IPS-18c (cell line): ENCODE data around the gene STARD8.
"Not testable (repeated sequence)": the region's sequence is repeated elsewhere in the genome, so short reads cannot be mapped to it uniquely, and the experiment has no call there.

Experiments
- H3K4me3 ChIP-seq: 2 replicates; pipeline ENCODE4 v1.7.0; 2013; ENCODE audit warnings: low read depth, mild to moderate bottlenecking, low read length, moderate library complexity; ENCODE audit not compliant: insufficient read depth
- H3K9me3 ChIP-seq: one replicate; pipeline ENCODE4 v1.6.1; 2013; ENCODE audit warnings: mild to moderate bottlenecking, low read length, moderate library complexity; ENCODE audit not compliant: control insufficient read depth, insufficient read depth

The STARD8 gene

DNA sequence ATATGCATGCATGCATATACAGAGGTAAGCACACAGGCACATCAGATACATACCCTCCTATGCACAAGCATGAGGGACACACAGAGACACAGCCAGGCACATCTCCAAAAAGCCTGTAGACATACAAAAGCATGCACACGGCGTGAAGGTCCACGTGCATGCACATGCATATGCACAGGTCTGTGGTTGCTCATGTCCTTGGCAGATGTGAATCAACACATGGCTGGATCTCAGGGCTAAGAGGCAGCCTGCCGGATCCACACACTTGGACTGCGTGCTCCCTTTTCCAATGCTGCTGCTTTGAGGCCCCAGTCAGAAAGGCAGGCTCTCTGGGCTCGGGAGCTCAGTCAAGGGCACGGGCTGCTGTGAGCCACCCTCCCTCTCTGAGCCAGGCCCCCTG lies 3.6 kb downstream of the STARD8 start:
- no peak overlapping the region for H3K4me3 ChIP-seq

GRCh38 chrX:68652326-68653170 lies 5.1 kb downstream of the STARD8 start:
- Histone ChIP-seq H3K9me3 (peaks cover 10% of the 10 kb centered on the region), H3K4me3 (no peak overlapping the region)

More for the DNA sequence above, 3.6 kb downstream of the STARD8 start:
- peaks cover 10% of the 10 kb centered on the region for H3K9me3 ChIP-seq

DNA sequence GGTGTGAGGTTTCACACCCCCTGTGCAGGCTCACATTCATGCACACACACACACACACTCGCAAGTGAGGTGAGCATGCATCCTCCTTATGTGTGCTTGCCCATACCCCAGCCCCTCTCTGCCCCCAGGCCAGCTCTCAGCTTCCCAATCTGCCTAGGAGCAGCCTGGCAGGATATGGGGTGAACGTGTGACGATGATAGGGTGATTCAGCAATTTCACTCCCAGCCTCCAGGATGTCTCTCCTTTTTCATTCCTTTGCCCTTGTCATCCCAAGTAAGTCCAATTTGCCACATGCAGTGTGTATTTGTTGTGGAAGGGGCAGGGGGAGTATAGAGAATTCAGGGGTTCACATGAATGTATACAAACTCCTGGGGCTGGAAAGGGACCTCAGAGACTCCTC lies 7.2 kb downstream of the STARD8 start:
- peaks cover 10% of the 10 kb centered on the region for H3K9me3 ChIP-seq
- H3K4me3 ChIP-seq = no peak overlapping the region

GRCh38 chrX:68656473-68656872 lies 9.0 kb downstream of the STARD8 start:
- H3K4me3 ChIP-seq, H3K9me3 ChIP-seq: not testable (repeated sequence)

DNA sequence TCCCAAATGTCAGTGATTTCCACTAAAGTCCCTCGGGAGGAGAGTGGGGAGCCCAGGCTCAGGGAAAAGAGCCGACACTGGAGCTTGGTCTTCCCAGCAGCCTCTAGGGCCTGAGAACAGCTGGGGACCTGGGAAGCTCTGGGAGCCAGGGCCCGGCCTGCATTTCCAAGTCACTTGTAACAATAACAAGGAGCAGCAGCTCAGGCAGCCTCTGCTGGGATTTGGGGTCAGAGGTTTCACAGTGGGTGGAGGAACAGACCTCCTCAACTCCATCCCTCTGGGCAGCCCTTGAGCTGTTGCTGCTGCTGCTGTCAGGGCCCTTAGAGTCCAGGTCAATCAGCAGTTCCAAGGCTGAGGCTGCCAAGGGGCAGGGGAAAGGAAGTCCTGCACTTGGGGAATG lies 11.1 kb downstream of the STARD8 start:
- peaks cover 6% of the 10 kb centered on the region for H3K9me3 ChIP-seq
- H3K4me3 ChIP-seq = no peak overlapping the region

- Histone ChIP-seq H3K4me3 (no peak overlapping the region), H3K9me3 (peaks cover 3% of the 10 kb centered on the region)
Measured at GRCh38 chrX:68659385-68659784, 11.9 kb downstream of the STARD8 start.

DNA sequence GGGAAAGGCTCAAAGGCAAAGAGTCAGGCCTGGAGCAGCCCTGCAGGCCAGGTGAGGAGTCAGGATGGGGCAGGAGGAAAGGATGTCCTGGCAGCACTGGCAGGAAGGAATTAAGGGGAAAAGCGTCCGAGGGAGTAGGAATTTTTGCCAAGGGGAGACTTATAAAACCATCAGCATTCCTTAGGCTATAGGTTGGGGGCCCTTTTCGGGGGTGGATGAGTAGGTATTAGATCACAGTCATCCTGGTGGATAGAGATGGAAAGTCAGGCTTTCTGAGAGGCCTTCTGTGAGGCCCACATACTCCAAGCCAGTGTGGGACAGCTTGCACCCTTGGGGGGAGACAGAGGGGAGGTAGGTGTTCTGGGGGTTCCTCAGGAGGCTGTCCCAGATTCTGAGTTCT lies 12.3 kb downstream of the STARD8 start:
- no peak overlapping the region for H3K4me3 ChIP-seq
- H3K9me3 ChIP-seq = peaks cover 3% of the 10 kb centered on the region

- Histone ChIP-seq H3K9me3 (peaks cover 1% of the 10 kb centered on the region), H3K4me3 (no peak overlapping the region)
Measured at GRCh38 chrX:68660746-68661145, 13.3 kb downstream of the STARD8 start.

- peaks cover 5% of the 10 kb centered on the region for H3K9me3 ChIP-seq
- no peak overlapping the region for H3K4me3 ChIP-seq
Measured at GRCh38 chrX:68665502-68665901, 18.0 kb downstream of the STARD8 start.

- Histone ChIP-seq H3K4me3 (no peak overlapping the region), H3K9me3 (peaks cover 5% of the 10 kb centered on the region)
Measured at GRCh38 chrX:68666580-68666979, 19.1 kb downstream of the STARD8 start.

DNA sequence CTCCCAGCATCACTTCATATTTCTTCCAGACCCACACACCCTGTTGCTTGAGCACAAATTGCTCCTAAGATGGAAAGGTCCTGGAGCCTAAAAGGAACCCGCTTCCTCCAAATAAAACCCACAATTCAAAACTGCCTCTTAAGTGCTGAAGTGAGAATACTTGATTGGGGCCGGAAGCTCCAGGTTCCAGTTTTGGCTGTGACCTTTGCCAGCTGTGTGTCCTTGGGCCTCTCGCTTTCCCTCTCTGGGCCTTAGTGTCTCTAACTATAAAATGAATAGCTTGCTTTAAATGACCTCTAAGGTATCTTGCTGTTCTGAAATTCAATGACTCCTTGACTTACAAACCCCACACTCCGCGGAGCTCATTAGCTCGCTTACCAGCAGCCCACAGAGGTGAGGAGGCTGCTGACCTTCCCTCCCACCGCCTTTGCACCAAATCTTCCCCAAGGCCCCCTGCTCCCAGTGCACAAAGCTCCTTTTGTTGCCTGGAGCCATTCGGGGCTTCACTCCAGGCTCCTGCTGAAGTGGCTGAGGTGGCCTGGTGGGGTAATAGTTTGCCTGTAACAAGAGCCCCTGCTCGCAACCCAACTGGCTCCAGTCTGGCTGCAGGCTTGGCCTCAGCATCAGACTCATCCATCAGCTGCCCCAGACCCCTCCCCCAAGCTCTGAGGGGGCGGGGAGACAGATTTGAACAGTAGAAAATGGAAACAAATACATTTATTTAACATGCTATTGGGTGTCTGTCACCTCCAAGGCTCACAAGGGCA lies 21.8 kb downstream of the STARD8 start:
- peaks cover 5% of the 10 kb centered on the region for H3K9me3 ChIP-seq
- no peak overlapping the region for H3K4me3 ChIP-seq

DNA sequence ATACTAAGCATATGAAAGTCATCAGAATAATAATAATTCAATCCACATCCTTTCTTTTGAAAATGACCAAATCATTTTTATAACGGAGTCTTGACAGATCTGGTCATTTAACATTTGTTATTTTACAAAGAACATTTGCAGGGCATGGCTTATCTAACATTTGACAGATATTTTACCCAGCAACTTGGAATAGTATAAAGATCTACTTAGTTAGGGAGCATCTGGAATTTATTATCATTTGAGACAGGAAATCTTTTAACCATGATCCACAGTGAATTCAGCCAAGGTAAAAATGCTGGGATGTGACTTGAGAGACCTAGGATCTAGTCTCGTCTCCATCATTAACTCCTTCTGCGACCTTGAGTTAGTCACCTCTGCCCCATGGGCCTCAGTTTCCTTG lies 22.4 kb downstream of the STARD8 start:
- Histone ChIP-seq H3K9me3 (peaks cover 5% of the 10 kb centered on the region), H3K4me3 (no peak overlapping the region)

- H3K9me3 ChIP-seq = peaks cover 5% of the 10 kb centered on the region
- no peak overlapping the region for H3K4me3 ChIP-seq
Measured at GRCh38 chrX:68671221-68671620, 23.8 kb downstream of the STARD8 start.

DNA sequence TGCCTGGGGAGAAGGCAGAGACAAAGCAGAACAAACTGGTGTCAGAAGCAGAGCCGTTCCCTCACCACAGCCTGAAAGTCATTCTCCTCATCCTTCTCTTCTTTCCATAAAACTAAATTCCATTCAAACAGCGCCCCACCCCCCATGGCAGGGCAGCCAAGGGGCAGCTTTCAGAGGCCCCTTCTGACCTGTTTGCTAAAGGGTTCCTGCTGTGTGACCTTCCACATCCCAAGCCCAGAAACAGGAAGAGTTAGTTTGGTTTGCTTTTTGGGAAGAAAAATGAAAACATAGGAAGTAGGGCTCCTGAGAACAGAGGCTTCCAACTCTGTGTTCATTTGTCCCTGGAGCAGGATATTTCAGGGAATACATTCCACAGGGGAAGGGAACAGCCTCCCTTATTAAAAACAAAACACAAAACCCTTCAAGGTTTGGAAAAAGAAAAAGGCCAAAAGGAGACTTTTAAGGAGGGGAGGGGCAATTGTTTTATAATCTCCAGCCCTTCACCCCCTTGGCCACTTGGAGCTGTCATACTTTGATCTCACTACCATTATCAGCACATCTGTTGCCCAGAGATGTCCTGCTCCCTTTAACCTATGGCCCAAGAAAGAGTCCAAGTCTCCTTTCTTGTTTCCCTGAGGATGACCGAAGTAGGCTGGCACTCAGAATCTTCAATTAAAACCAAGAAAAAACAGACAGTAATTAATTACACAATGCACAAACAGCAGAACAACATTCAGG lies 25.3 kb downstream of the STARD8 start:
- peaks cover 3% of the 10 kb centered on the region for H3K9me3 ChIP-seq
- H3K4me3 ChIP-seq = no peak overlapping the region

GRCh38 chrX:68675571-68675970 lies 28.1 kb downstream of the STARD8 start:
- H3K4me3 ChIP-seq = no peak overlapping the region

GRCh38 chrX:68676335-68676734 lies 28.9 kb downstream of the STARD8 start:
- H3K4me3 ChIP-seq = no peak overlapping the region
- H3K9me3 ChIP-seq = peaks cover 10% of the 10 kb centered on the region

More at GRCh38 chrX:68675571-68675970, 28.1 kb downstream of the STARD8 start:
- peaks cover 10% of the 10 kb centered on the region for H3K9me3 ChIP-seq

- H3K9me3 ChIP-seq = peaks cover 13% of the 10 kb centered on the region
- H3K4me3 ChIP-seq = no peak overlapping the region
Measured at GRCh38 chrX:68677998-68678397, 30.5 kb downstream of the STARD8 start.
